Measurements from ENCODE around the gene NAA40. TPM values are rescaled to one million over a fixed set of nuclear protein-coding genes. Genes with fewer than 3 reads are reported as not detected.

NAA40 gene
- polyA plus RNA-seq, 1 experiment: 17.4 TPM

GRCh38 chr11:63937713-63938478 lies 906 bp upstream of the NAA40 start:
- H3K27ac ChIP-seq (ENCODE audit: low read depth, low read length): peak overlapping the region; percentile 33
- no peak for DNase-seq (ENCODE audit: low read depth, low spot score)
- ChIA-PET CTCF (interaction anchor here (1.1 kb wide), 1 partner anchor 37 kb away, joined by 3 read pairs; no protein-coding TSS in a partner anchor), POLR2A (interaction anchor here (0.6 to 1.6 kb wide), 2 partner anchors 99 to 1284 kb away, joined by 3 to 4 read pairs; no protein-coding TSS in a partner anchor)
- TF ChIP-seq CTCF (IDR thresholded peaks at IDR 0.05; ENCODE audit: low read depth, low read length): no peak
- H3K9me3 ChIP-seq (ENCODE audit: control insufficient read depth, insufficient read depth, low read length): no peaks in the 10 kb centered on the region; the same call in 1 of the 2 replicates
- no peaks in the 10 kb centered on the region for H3K27me3 ChIP-seq (ENCODE audit: control insufficient read depth, insufficient read depth, low read length)
- peak overlapping the region; percentile 94 for H3K4me3 ChIP-seq (ENCODE audit: low read depth, low read length)

- Histone ChIP-seq H3K4me3 (ENCODE audit: low read depth, low read length) (peak overlapping the region; percentile 94), H3K27ac (ENCODE audit: low read depth, low read length) (no peak overlapping the region), H3K9me3 (ENCODE audit: control insufficient read depth, insufficient read depth, low read length) (no peaks in the 10 kb centered on the region; the same call in 1 of the 2 replicates), H3K27me3 (ENCODE audit: control insufficient read depth, insufficient read depth, low read length) (no peaks in the 10 kb centered on the region)
- CTCF ChIA-PET: interaction anchor here (1.0 kb wide), 1 partner anchor 102 kb away, joined by 3 read pairs; no protein-coding TSS in a partner anchor
- no peak for DNase-seq (ENCODE audit: low read depth, low spot score)
- POLR2A ChIA-PET: no interaction called here
- peak; percentile 14 for TF ChIP-seq CTCF (IDR thresholded peaks at IDR 0.05; ENCODE audit: low read depth, low read length)
These were observed 642 bp downstream of the NAA40 start for GRCh38 chr11:63939397-63939891.

GRCh38 chr11:63940786-63941185 lies 2.0 kb downstream of the NAA40 start:
- TF ChIP-seq CTCF (IDR thresholded peaks at IDR 0.05; ENCODE audit: low read depth, low read length): no peak

GRCh38 chr11:63941901-63942300 lies 3.1 kb downstream of the NAA40 start:
- Histone ChIP-seq H3K27me3 (ENCODE audit: control insufficient read depth, insufficient read depth, low read length) (no peaks in the 10 kb centered on the region), H3K9me3 (ENCODE audit: control insufficient read depth, insufficient read depth, low read length) (no peaks in the 10 kb centered on the region; the same call in 1 of the 2 replicates), H3K4me3 (ENCODE audit: low read depth, low read length) (no peak overlapping the region), H3K27ac (ENCODE audit: low read depth, low read length) (no peak overlapping the region)
- POLR2A ChIA-PET: no interaction called here
- CTCF ChIA-PET: interaction anchor here (8.2 kb wide), 1 partner anchor 106 kb away, joined by 256 read pairs; the partner anchor contains the start of gene MARK2
- no peak for DNase-seq (ENCODE audit: low read depth, low spot score)
- no peak for TF ChIP-seq CTCF (IDR thresholded peaks at IDR 0.05; ENCODE audit: low read depth, low read length)

More at GRCh38 chr11:63940786-63941185, 2.0 kb downstream of the NAA40 start:
- Histone ChIP-seq H3K9me3 (ENCODE audit: control insufficient read depth, insufficient read depth, low read length) (no peaks in the 10 kb centered on the region; the same call in 1 of the 2 replicates), H3K4me3 (ENCODE audit: low read depth, low read length) (no peak overlapping the region), H3K27me3 (ENCODE audit: control insufficient read depth, insufficient read depth, low read length) (no peaks in the 10 kb centered on the region), H3K27ac (ENCODE audit: low read depth, low read length) (no peak overlapping the region)
- ChIA-PET POLR2A (no interaction called here), CTCF (no interaction called here)
- no peak for DNase-seq (ENCODE audit: low read depth, low spot score)

GRCh38 chr11:63942803-63943202 lies 4.0 kb downstream of the NAA40 start:
- Histone ChIP-seq H3K27me3 (ENCODE audit: control insufficient read depth, insufficient read depth, low read length) (no peaks in the 10 kb centered on the region), H3K4me3 (ENCODE audit: low read depth, low read length) (no peak overlapping the region), H3K27ac (ENCODE audit: low read depth, low read length) (no peak overlapping the region), H3K9me3 (ENCODE audit: control insufficient read depth, insufficient read depth, low read length) (no peaks in the 10 kb centered on the region; the same call in 1 of the 2 replicates)
- no peak for TF ChIP-seq CTCF (IDR thresholded peaks at IDR 0.05; ENCODE audit: low read depth, low read length)
- ChIA-PET POLR2A (no interaction called here), CTCF (interaction anchor here (8.2 kb wide), 1 partner anchor 107 kb away, joined by 256 read pairs; the partner anchor contains the start of gene MARK2)
- DNase-seq (ENCODE audit: low read depth, low spot score): no peak

Measured in AG04450 (cell line).